CD4-positive, CD25-positive, alpha-beta regulatory T cell (primary cell): ENCODE data around the gene CTU2. TPM values are rescaled to one million over a fixed set of nuclear protein-coding genes. Genes with fewer than 3 reads are reported as not detected.

ENCODE experiments used
- ATAC-seq, 2 donors: fragments of 150-1000 bp; cut with Tn5 transposase; one replicate each; pipeline ENCODE4 v1.10.0; 2021; ENCODE audit warnings: low read depth in 2 of 2, moderate number of reproducible peaks in 2 of 2, moderate library complexity in 1 of 2
- DNase-seq, 3 donors: peaks; one replicate each; pipeline versions ENCODE4 v3.0.0 to v3.0.0-alpha.2; 2012 to 2022; ENCODE audit warnings: mixed read lengths in 1 of 3
- H3K27ac ChIP-seq: one replicate; pipeline ENCODE4 v1.7.0; 2013; ENCODE audit warnings: mild to moderate bottlenecking, low read length; ENCODE audit not compliant: insufficient read depth, poor library complexity, severe bottlenecking
- H3K27me3 ChIP-seq: one replicate; pipeline ENCODE4 v1.7.0; 2013; ENCODE audit warnings: low read length; ENCODE audit not compliant: control insufficient read depth, insufficient read depth
- H3K36me3 ChIP-seq: one replicate; pipeline ENCODE4 v1.7.0; 2013; ENCODE audit warnings: mild to moderate bottlenecking, low read length, moderate library complexity; ENCODE audit not compliant: control insufficient read depth, insufficient read depth
- H3K4me1 ChIP-seq: 2 replicates; pipeline ENCODE4 v1.7.0; 2013; ENCODE audit warnings: mild to moderate bottlenecking, low read length; ENCODE audit not compliant: insufficient read depth, control insufficient read depth, poor library complexity, severe bottlenecking
- H3K4me3 ChIP-seq: one replicate; pipeline ENCODE4 v1.7.0; 2013; ENCODE audit warnings: low read depth, mild to moderate bottlenecking, low read length, moderate library complexity
- H3K9me3 ChIP-seq, 2 experiments: 1 replicate in 1 of 2; 2 replicates in 1 of 2; pipeline ENCODE4 v1.7.0; 2013; ENCODE audit warnings: low read length in 2 of 2, mild to moderate bottlenecking in 1 of 2, moderate library complexity in 1 of 2; ENCODE audit not compliant: control insufficient read depth in 2 of 2
- H3K27ac Mint-ChIP-seq, 3 donors: one replicate each; pipeline ENCODE4 v1.8.0; 2020 to 2022; ENCODE audit warnings: mild to moderate bottlenecking in 3 of 3, mixed read lengths in 3 of 3, moderate library complexity in 2 of 3
- H3K27me3 Mint-ChIP-seq: one replicate; pipeline ENCODE4 v1.8.0; 2022; ENCODE audit warnings: mild to moderate bottlenecking, mixed read lengths
- H3K36me3 Mint-ChIP-seq: one replicate; pipeline ENCODE4 v1.8.0; 2020; ENCODE audit warnings: mixed read lengths
- H3K4me1 Mint-ChIP-seq, 4 donors: one replicate each; pipeline ENCODE4 v1.8.0; 2020 to 2022; ENCODE audit warnings: mixed read lengths in 4 of 4, mild to moderate bottlenecking in 1 of 4
- H3K4me3 Mint-ChIP-seq, 4 donors: one replicate each; pipeline ENCODE4 v1.8.0; 2020 to 2022; ENCODE audit warnings: mild to moderate bottlenecking in 4 of 4, mixed read lengths in 4 of 4, moderate library complexity in 3 of 4
- H3K9me3 Mint-ChIP-seq, 7 donors: one replicate each; pipeline ENCODE4 v1.8.0; 2020 to 2022; ENCODE audit warnings: mixed read lengths in 7 of 7, mild to moderate bottlenecking in 3 of 7, moderate library complexity in 2 of 7
- polyA plus RNA-seq, 4 donors: library from polyadenylated mRNA; unstranded; fragments of 300-500 nt; fragmentation: Illumina TruSeq; gene quantifications; one replicate each; pipeline ENCODE4 v1.2.3, GENCODE V29; 2021
- total RNA-seq: library from RNA; stranded (reverse); gene quantifications from one replicate; pipeline ENCODE4 v1.2.3, GENCODE V29; 2022

The CTU2 gene
- total and polyA plus RNA-seq, 5 donors from 2014 or later = 11.8 to 26.0 (median 12.9) TPM

GRCh38 chr16:88725609-88726407 is 19.5 kb downstream of the CTU2 start:
- no peak for ATAC-seq
- no peaks in the 10 kb centered on the region for H3K4me1 ChIP-seq
- H3K4me3 ChIP-seq = no peak overlapping the region
- Mint-ChIP-seq H3K27ac (peak overlapping the region in 1 of 3 donors; percentile 26), H3K4me3 (no peak overlapping the region), H3K4me1 (no peaks in the 10 kb centered on the region), H3K36me3 (no peaks in the 10 kb centered on the region), H3K27me3 (no peaks in the 10 kb centered on the region), H3K9me3 (peaks cover 0 to 1% (median 0%) of the 10 kb centered on the region in 7 donors)
- H3K27ac ChIP-seq = no peak overlapping the region
- no peaks in the 10 kb centered on the region for H3K27me3 ChIP-seq
- DNase-seq = no peak
- H3K9me3 ChIP-seq = no peaks in the 10 kb centered on the region
- H3K36me3 ChIP-seq = peaks cover 69% of the 10 kb centered on the region

DNA sequence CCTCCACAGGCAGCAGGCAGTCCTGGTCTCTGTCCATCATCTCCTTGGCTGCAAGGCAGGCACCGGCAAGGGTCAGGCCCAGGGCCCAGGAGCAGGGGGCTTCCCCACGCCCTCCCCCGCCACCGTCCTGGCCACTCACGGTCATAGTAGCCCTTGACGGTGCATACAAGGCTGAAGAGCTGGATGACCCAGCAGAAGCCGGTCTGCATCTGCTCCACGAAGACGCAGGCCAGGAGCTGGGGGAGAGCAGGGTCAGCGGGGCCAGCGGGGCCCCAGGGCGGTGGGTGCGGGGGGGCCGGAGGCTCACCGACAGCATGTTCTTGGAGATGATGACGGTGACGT is 20.1 kb downstream of the CTU2 start:
- Mint-ChIP-seq H3K27ac (no peak overlapping the region), H3K36me3 (peaks cover 3% of the 10 kb centered on the region), H3K4me1 (no peaks in the 10 kb centered on the region), H3K4me3 (no peak overlapping the region), H3K9me3 (peaks cover 0 to 1% (median 0%) of the 10 kb centered on the region in 7 donors), H3K27me3 (no peaks in the 10 kb centered on the region)
- Histone ChIP-seq H3K4me3 (no peak overlapping the region), H3K4me1 (no peaks in the 10 kb centered on the region), H3K9me3 (no peaks in the 10 kb centered on the region), H3K36me3 (peaks cover 68% of the 10 kb centered on the region), H3K27me3 (no peaks in the 10 kb centered on the region), H3K27ac (no peak overlapping the region)
- no peak for DNase-seq
- no peak for ATAC-seq

GRCh38 chr16:88726981-88727380 is 20.7 kb downstream of the CTU2 start:
- Mint-ChIP-seq H3K4me3 (no peak overlapping the region), H3K36me3 (peaks cover 5% of the 10 kb centered on the region), H3K4me1 (no peaks in the 10 kb centered on the region), H3K9me3 (peaks cover 0 to 1% (median 0%) of the 10 kb centered on the region in 7 donors), H3K27me3 (no peaks in the 10 kb centered on the region), H3K27ac (no peak overlapping the region)
- H3K36me3 ChIP-seq = peaks cover 66% of the 10 kb centered on the region
- H3K27ac ChIP-seq = no peak overlapping the region
- no peaks in the 10 kb centered on the region for H3K9me3 ChIP-seq
- no peak for ATAC-seq
- no peaks in the 10 kb centered on the region for H3K27me3 ChIP-seq
- no peaks in the 10 kb centered on the region for H3K4me1 ChIP-seq
- H3K4me3 ChIP-seq = no peak overlapping the region
- no peak for DNase-seq

DNA sequence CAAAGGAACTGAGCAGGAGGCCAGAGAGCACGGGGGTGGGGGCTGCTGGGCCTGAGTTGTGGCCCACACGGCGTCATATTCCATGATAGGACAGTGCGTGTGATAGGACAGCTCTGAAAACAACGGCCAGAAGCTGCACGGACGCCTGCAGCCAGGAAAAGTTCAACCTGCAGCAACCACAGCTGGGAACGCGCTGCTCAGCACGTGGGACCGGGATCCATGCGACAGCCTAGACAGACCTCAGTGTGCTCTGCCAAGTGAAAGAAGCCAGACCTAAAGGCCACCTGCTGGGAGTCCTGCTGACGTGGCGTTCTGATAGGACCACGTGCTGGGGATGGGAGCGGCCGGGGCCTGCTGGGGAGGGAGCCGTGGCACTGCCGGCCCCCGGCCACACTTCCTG is 21.6 kb downstream of the CTU2 start:
- Mint-ChIP-seq H3K4me3 (no peak overlapping the region), H3K27me3 (no peaks in the 10 kb centered on the region), H3K36me3 (peaks cover 5% of the 10 kb centered on the region), H3K4me1 (no peaks in the 10 kb centered on the region), H3K27ac (peak overlapping the region in 1 of 3 donors; percentile 71), H3K9me3 (no peaks in the 10 kb centered on the region)
- ATAC-seq = no peak
- H3K27me3 ChIP-seq = no peaks in the 10 kb centered on the region
- H3K4me3 ChIP-seq = no peak overlapping the region
- H3K36me3 ChIP-seq = peaks cover 62% of the 10 kb centered on the region
- no peak overlapping the region for H3K27ac ChIP-seq
- DNase-seq = no peak
- H3K9me3 ChIP-seq = no peaks in the 10 kb centered on the region
- no peaks in the 10 kb centered on the region for H3K4me1 ChIP-seq

- Mint-ChIP-seq H3K9me3 (no peaks in the 10 kb centered on the region), H3K27ac (peak overlapping the region in 1 of 3 donors; percentile 51), H3K4me3 (no peak overlapping the region), H3K27me3 (no peaks in the 10 kb centered on the region), H3K36me3 (peaks cover 5% of the 10 kb centered on the region), H3K4me1 (no peaks in the 10 kb centered on the region)
- no peaks in the 10 kb centered on the region for H3K4me1 ChIP-seq
- no peak overlapping the region for H3K4me3 ChIP-seq
- H3K27ac ChIP-seq = no peak overlapping the region
- H3K27me3 ChIP-seq = no peaks in the 10 kb centered on the region
- DNase-seq (no peak), ATAC-seq (no peak)
- peaks cover 50% of the 10 kb centered on the region for H3K36me3 ChIP-seq
- H3K9me3 ChIP-seq = no peaks in the 10 kb centered on the region
Observed at GRCh38 chr16:88730632-88731607, 24.6 kb downstream of the CTU2 start.

- no peak overlapping the region for H3K4me3 Mint-ChIP-seq
- no peak for ATAC-seq
- H3K36me3 ChIP-seq = peaks cover 43% of the 10 kb centered on the region
- no peaks in the 10 kb centered on the region for H3K9me3 ChIP-seq
- H3K36me3 Mint-ChIP-seq = peaks cover 5% of the 10 kb centered on the region
- H3K4me3 ChIP-seq = no peak overlapping the region
- no peaks in the 10 kb centered on the region for H3K27me3 ChIP-seq
- DNase-seq = no peak
- no peaks in the 10 kb centered on the region for H3K27me3 Mint-ChIP-seq
- no peak overlapping the region for H3K27ac ChIP-seq
- H3K27ac Mint-ChIP-seq = no peak overlapping the region
- no peaks in the 10 kb centered on the region for H3K4me1 ChIP-seq
- H3K9me3 Mint-ChIP-seq = no peaks in the 10 kb centered on the region
- no peaks in the 10 kb centered on the region for H3K4me1 Mint-ChIP-seq
Observed at GRCh38 chr16:88731699-88732098, 25.4 kb downstream of the CTU2 start.

GRCh38 chr16:88732172-88732960 is 26.1 kb downstream of the CTU2 start:
- Mint-ChIP-seq H3K27ac (no peak overlapping the region), H3K27me3 (no peaks in the 10 kb centered on the region), H3K9me3 (no peaks in the 10 kb centered on the region), H3K4me3 (no peak overlapping the region), H3K4me1 (no peaks in the 10 kb centered on the region), H3K36me3 (peaks cover 5% of the 10 kb centered on the region)
- Histone ChIP-seq H3K27me3 (no peaks in the 10 kb centered on the region), H3K4me1 (no peaks in the 10 kb centered on the region), H3K9me3 (no peaks in the 10 kb centered on the region), H3K27ac (no peak overlapping the region), H3K4me3 (no peak overlapping the region), H3K36me3 (peaks cover 38% of the 10 kb centered on the region)
- ATAC-seq (no peak), DNase-seq (no peak)
